PC-3 (cell line): ENCODE results near the gene ERCC4.

ENCODE experiments used
- CTCF ChIP-seq: fragments of 300-600 bp; sonication (generic); conservative IDR thresholded peaks from 2 replicates; pipeline ENCODE4 v1.5.1; 2017; ENCODE audit warnings: antibody characterized with exemption, low read depth, mild to moderate bottlenecking, low read length
- EZH2 ChIP-seq: fragments of 300-600 bp; sonication (generic); IDR thresholded peaks from one replicate; pipeline ENCODE4 v1.6.1; 2017; ENCODE audit warnings: antibody characterized with exemption, mild to moderate bottlenecking, low read length; ENCODE audit not compliant: unreplicated experiment

- peak; percentile 65 for TF ChIP-seq CTCF
- no peak for TF ChIP-seq EZH2
Observed at GRCh38 chr16:13896543-13897182, 23.3 kb upstream of the ERCC4 start.
